Measurements from ENCODE around the gene FADS1.

The FADS1 gene

DNA sequence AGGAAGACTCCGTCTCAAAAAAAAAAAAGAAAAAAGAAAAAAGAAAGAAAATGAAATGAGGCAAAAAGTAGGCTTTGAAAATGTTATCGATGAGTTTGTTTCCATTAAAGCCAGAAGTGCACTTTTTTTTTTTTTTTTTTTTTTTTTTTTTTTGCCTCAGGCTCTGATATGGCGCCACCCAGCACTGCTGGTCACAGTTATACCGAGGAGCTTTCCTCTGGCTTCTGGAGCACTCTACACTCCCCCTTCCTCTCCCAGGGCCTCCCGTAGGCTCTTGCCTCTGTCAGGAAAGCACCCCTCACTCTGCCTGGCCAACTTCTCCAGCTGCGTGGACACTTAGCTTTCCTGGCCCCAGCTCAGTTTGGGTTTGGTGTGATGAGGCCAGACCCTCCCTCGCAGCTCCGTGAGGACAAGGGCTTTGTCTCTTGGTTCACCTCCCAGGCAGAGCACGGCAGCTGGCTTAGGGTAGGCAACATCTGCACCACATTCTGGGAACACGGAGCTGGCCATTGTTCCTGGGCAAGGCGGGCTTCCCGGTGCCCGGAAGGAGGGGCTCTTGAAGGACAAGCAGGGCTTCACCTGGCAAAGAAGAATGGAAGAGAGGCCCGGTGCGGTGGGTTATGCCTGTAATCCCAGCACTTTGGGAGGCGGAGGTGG is 28.2 kb upstream of the FADS1 start:
- TF ChIP-seq, protein P1, sequence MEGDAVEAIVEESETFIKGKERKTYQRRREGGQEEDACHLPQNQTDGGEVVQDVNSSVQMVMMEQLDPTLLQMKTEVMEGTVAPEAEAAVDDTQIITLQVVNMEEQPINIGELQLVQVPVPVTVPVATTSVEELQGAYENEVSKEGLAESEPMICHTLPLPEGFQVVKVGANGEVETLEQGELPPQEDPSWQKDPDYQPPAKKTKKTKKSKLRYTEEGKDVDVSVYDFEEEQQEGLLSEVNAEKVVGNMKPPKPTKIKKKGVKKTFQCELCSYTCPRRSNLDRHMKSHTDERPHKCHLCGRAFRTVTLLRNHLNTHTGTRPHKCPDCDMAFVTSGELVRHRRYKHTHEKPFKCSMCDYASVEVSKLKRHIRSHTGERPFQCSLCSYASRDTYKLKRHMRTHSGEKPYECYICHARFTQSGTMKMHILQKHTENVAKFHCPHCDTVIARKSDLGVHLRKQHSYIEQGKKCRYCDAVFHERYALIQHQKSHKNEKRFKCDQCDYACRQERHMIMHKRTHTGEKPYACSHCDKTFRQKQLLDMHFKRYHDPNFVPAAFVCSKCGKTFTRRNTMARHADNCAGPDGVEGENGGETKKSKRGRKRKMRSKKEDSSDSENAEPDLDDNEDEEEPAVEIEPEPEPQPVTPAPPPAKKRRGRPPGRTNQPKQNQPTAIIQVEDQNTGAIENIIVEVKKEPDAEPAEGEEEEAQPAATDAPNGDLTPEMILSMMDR (IDR thresholded peaks at IDR 0.05; ENCODE audit: insufficient read depth, low read length) = no peak
- TF ChIP-seq, protein P2, sequence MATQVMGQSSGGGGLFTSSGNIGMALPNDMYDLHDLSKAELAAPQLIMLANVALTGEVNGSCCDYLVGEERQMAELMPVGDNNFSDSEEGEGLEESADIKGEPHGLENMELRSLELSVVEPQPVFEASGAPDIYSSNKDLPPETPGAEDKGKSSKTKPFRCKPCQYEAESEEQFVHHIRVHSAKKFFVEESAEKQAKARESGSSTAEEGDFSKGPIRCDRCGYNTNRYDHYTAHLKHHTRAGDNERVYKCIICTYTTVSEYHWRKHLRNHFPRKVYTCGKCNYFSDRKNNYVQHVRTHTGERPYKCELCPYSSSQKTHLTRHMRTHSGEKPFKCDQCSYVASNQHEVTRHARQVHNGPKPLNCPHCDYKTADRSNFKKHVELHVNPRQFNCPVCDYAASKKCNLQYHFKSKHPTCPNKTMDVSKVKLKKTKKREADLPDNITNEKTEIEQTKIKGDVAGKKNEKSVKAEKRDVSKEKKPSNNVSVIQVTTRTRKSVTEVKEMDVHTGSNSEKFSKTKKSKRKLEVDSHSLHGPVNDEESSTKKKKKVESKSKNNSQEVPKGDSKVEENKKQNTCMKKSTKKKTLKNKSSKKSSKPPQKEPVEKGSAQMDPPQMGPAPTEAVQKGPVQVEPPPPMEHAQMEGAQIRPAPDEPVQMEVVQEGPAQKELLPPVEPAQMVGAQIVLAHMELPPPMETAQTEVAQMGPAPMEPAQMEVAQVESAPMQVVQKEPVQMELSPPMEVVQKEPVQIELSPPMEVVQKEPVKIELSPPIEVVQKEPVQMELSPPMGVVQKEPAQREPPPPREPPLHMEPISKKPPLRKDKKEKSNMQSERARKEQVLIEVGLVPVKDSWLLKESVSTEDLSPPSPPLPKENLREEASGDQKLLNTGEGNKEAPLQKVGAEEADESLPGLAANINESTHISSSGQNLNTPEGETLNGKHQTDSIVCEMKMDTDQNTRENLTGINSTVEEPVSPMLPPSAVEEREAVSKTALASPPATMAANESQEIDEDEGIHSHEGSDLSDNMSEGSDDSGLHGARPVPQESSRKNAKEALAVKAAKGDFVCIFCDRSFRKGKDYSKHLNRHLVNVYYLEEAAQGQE (IDR thresholded peaks at IDR 0.05; ENCODE audit: insufficient replicate concordance, low read depth) = no peak
- no peak for TF ChIP-seq POLR2AphosphoS5 (IDR thresholded peaks at IDR 0.05; ENCODE audit: low read depth)
- TF ChIP-seq SPI1 (IDR thresholded peaks at IDR 0.05; ENCODE audit: borderline replicate concordance, low read depth) = no peak
- no peak for TF ChIP-seq GABPA (IDR thresholded peaks at IDR 0.05; ENCODE audit: low read depth)
- no peaks in the 10 kb centered on the region for H3K27me3 ChIP-seq (ENCODE audit: insufficient read depth, poor library complexity, severe bottlenecking)
- no peak for DNase-seq (ENCODE audit: low read depth in 1 of 2, low spot score in 1 of 2)
- H3K4me3 ChIP-seq (replicated peaks; ENCODE audit: insufficient read depth, low read length) = no peak overlapping the region
- H3K27ac ChIP-seq (replicated peaks) = no peak overlapping the region

DNA sequence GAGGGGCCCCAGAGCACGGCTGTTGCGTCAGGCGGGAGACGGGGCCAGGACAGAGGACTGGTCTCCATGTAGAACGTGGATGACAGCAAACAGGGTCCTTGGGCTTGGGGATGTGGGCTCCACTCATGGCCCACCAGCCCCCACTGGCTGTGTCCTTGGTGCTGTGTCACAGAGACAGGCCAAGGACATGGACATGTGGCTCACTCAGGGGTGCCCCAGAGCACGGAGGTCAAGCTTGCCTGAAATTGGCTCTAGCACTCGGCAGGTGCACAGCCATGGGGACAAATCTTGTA is 25.7 kb upstream of the FADS1 start:
- TF ChIP-seq GABPA (IDR thresholded peaks at IDR 0.05; ENCODE audit: low read depth) (no peak), SPI1 (IDR thresholded peaks at IDR 0.05; ENCODE audit: borderline replicate concordance, low read depth) (no peak), POLR2AphosphoS5 (IDR thresholded peaks at IDR 0.05; ENCODE audit: low read depth) (no peak)
- TF ChIP-seq, protein P1 (IDR thresholded peaks at IDR 0.05; ENCODE audit: insufficient read depth, low read length) = no peak
- TF ChIP-seq, protein P2 (IDR thresholded peaks at IDR 0.05; ENCODE audit: insufficient replicate concordance, low read depth) = no peak
- H3K27me3 ChIP-seq (ENCODE audit: insufficient read depth, poor library complexity, severe bottlenecking) = no peaks in the 10 kb centered on the region
- DNase-seq (ENCODE audit: low read depth in 1 of 2, low spot score in 1 of 2) = no peak
- no peak overlapping the region for H3K27ac ChIP-seq (replicated peaks)
- no peak overlapping the region for H3K4me3 ChIP-seq (replicated peaks; ENCODE audit: insufficient read depth, low read length)

DNA sequence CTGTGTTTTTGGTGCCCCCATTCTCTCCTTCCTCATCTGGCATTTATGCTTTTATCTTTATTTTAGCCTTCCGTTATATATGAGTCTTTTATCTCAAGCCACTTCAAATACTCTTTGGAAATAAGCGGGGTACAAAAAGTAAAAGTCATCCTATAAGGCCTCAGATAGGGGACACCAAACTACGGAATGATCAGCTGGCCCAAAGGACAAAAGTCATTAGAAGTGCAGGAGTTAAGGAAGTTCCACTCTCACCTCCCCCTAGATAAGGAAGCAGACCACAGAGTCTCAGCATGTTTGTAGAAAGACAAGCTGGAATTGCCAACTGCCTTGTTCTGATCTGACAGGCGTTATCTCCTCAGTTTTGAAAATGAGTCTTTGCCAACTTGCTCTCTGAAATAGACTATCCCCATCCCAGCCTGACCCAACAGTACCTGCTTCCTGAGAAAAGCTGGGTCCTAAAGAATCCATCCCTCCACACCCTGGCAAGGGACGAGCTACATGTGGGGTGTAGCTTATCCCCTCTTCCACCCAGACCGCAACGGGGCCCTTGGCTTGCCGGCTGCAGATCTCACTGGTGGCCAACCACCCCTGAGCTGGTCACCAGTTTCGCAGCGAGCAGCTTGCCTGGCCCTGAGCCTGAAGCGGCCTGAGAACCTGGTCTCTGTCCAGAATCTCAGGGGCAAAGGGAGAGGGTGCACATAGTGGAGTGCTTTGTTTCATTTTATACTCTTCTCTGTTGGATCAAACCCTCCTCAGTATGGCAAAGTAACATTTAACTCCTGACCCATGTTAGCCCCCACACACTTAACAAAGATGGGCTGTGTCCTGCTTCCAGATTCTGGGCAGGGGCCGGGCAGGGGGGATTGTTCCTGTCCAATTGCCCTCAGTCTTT is 25.1 kb upstream of the FADS1 start:
- Histone ChIP-seq H3K27ac (replicated peaks) (no peak overlapping the region), H3K27me3 (ENCODE audit: insufficient read depth, poor library complexity, severe bottlenecking) (no peaks in the 10 kb centered on the region), H3K4me3 (replicated peaks; ENCODE audit: insufficient read depth, low read length) (no peak overlapping the region)
- no peak for TF ChIP-seq POLR2AphosphoS5 (IDR thresholded peaks at IDR 0.05; ENCODE audit: low read depth)
- DNase-seq (ENCODE audit: low read depth in 1 of 2, low spot score in 1 of 2) = no peak

DNA sequence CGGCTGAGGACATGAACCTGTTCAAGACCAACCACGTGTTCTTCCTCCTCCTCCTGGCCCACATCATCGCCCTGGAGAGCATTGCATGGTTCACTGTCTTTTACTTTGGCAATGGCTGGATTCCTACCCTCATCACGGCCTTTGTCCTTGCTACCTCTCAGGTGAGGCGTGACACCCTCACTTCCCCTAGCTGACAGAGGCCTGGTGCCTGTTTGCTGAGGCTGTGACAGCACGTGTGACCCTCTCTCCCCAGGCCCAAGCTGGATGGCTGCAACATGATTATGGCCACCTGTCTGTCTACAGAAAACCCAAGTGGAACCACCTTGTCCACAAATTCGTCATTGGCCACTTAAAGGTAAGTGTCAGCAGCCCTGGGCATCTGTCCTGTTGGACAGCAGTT is 23.6 kb upstream of the FADS1 start:
- H3K27me3 ChIP-seq (ENCODE audit: insufficient read depth, poor library complexity, severe bottlenecking) = no peaks in the 10 kb centered on the region
- DNase-seq (ENCODE audit: low read depth in 1 of 2, low spot score in 1 of 2) = no peak
- no peak overlapping the region for H3K4me3 ChIP-seq (replicated peaks; ENCODE audit: insufficient read depth, low read length)
- no peak for TF ChIP-seq SPI1 (IDR thresholded peaks at IDR 0.05; ENCODE audit: borderline replicate concordance, low read depth)
- TF ChIP-seq, protein P1 (IDR thresholded peaks at IDR 0.05; ENCODE audit: insufficient read depth, low read length) = no peak
- no peak overlapping the region for H3K27ac ChIP-seq (replicated peaks)

Measured in HL-60 (cell line).